ENCODE results near the gene CCIN. TPM values are rescaled to one million over a fixed set of nuclear protein-coding genes. Genes with fewer than 3 reads are reported as not detected.

The CCIN gene
- total RNA-seq, 2 donors from 2014 or later, result 0.18 to 0.35 TPM

GRCh38 chr9:36165826-36166167 lies 3.4 kb upstream of the CCIN start:
- Mint-ChIP-seq H3K36me3 (ENCODE audit: low read depth) (no peaks in the 10 kb centered on the region), H3K4me1 (peaks cover 27% of the 10 kb centered on the region), H3K9me3 (no peaks in the 10 kb centered on the region), H3K27ac (no peak overlapping the region), H3K27me3 (ENCODE audit: insufficient read depth) (peaks cover 16% of the 10 kb centered on the region), H3K4me3 (peak overlapping the region; percentile 6)
- no peak overlapping the region for H3K4me3 ChIP-seq (ENCODE audit: low read length)
- no peak for TF ChIP-seq CTCF (conservative IDR thresholded peaks at IDR 0.05)
- no peak for DNase-seq
- no peaks in the 10 kb centered on the region for H3K27me3 ChIP-seq (ENCODE audit: control insufficient read depth, insufficient read depth, low read length, poor library complexity, severe bottlenecking)
- no peak overlapping the region for H3K27ac ChIP-seq (ENCODE audit: low read depth, low read length)
- H3K9me3 ChIP-seq (ENCODE audit: control insufficient read depth, low read length), result no peaks in the 10 kb centered on the region
- H3K4me1 ChIP-seq (ENCODE audit: control insufficient read depth, insufficient read depth, low read length), result peaks cover 14% of the 10 kb centered on the region
- WGBS, 2 experiments (ENCODE audit: insufficient coverage in 1 of 2, insufficient read length in 1 of 2), result 84 to 91% methylated on average over 9 to 11 of the region's 12 CpGs
- no peaks in the 10 kb centered on the region for H3K36me3 ChIP-seq (ENCODE audit: control insufficient read depth, insufficient read depth, low read length)
- no peak overlapping the region for H3K9ac ChIP-seq (ENCODE audit: extremely low read depth, low read length, poor library complexity, severe bottlenecking)

- Histone ChIP-seq H3K27ac (ENCODE audit: low read depth, low read length) (no peak overlapping the region), H3K9me3 (ENCODE audit: control insufficient read depth, low read length) (no peaks in the 10 kb centered on the region), H3K36me3 (ENCODE audit: control insufficient read depth, insufficient read depth, low read length) (no peaks in the 10 kb centered on the region), H3K4me1 (ENCODE audit: control insufficient read depth, insufficient read depth, low read length) (peaks cover 14% of the 10 kb centered on the region), H3K27me3 (ENCODE audit: control insufficient read depth, insufficient read depth, low read length, poor library complexity, severe bottlenecking) (no peaks in the 10 kb centered on the region), H3K9ac (ENCODE audit: extremely low read depth, low read length, poor library complexity, severe bottlenecking) (no peak overlapping the region), H3K4me3 (ENCODE audit: low read length) (no peak overlapping the region)
- Mint-ChIP-seq H3K36me3 (ENCODE audit: low read depth) (no peaks in the 10 kb centered on the region), H3K27ac (no peak overlapping the region), H3K27me3 (ENCODE audit: insufficient read depth) (peaks cover 16% of the 10 kb centered on the region), H3K4me1 (peaks cover 27% of the 10 kb centered on the region), H3K9me3 (no peaks in the 10 kb centered on the region), H3K4me3 (peak overlapping the region; percentile 50)
- WGBS, 2 experiments (ENCODE audit: insufficient coverage in 1 of 2, insufficient read length in 1 of 2), result 8 to 18% methylated on average over 27 to 58 of the region's 58 CpGs
- peak; percentile 94 for DNase-seq
- TF ChIP-seq CTCF (conservative IDR thresholded peaks at IDR 0.05), result peak; percentile 96
Observed at GRCh38 chr9:36166168-36166927, 2.8 kb upstream of the CCIN start.

- Histone ChIP-seq H3K4me3 (ENCODE audit: low read length) (no peak overlapping the region), H3K36me3 (ENCODE audit: control insufficient read depth, insufficient read depth, low read length) (no peaks in the 10 kb centered on the region), H3K27ac (ENCODE audit: low read depth, low read length) (no peak overlapping the region), H3K9me3 (ENCODE audit: control insufficient read depth, low read length) (no peaks in the 10 kb centered on the region), H3K27me3 (ENCODE audit: control insufficient read depth, insufficient read depth, low read length, poor library complexity, severe bottlenecking) (no peaks in the 10 kb centered on the region), H3K9ac (ENCODE audit: extremely low read depth, low read length, poor library complexity, severe bottlenecking) (no peak overlapping the region), H3K4me1 (ENCODE audit: control insufficient read depth, insufficient read depth, low read length) (peaks cover 5% of the 10 kb centered on the region)
- Mint-ChIP-seq H3K27me3 (ENCODE audit: insufficient read depth) (peaks cover 16% of the 10 kb centered on the region), H3K4me3 (no peak overlapping the region), H3K4me1 (peaks cover 10% of the 10 kb centered on the region), H3K36me3 (ENCODE audit: low read depth) (no peaks in the 10 kb centered on the region), H3K27ac (no peak overlapping the region), H3K9me3 (no peaks in the 10 kb centered on the region)
- WGBS, 2 experiments (ENCODE audit: insufficient coverage in 1 of 2, insufficient read length in 1 of 2), result 93 to 96% methylated on average over 17 of the region's 17 CpGs
- no peak for DNase-seq
- no peak for TF ChIP-seq CTCF (conservative IDR thresholded peaks at IDR 0.05)
Observed at GRCh38 chr9:36169708-36170107, 520 bp downstream of the CCIN start.

Data from endodermal cell (in vitro differentiated cells).